Coronary artery (tissue), 2 donors: ENCODE data around the gene WASL.

Source experiments
- DNase-seq: peaks from one replicate; pipeline ENCODE4 v3.0.0-alpha.2; 2017; ENCODE audit warnings: low spot score
- H3K27ac ChIP-seq, 2 donors: fragments of 200-600 bp; sonication (generic); one replicate each; pipeline ENCODE4 v1.5.1; 2016 to 2019
- H3K4me3 ChIP-seq: fragments of 200-600 bp; sonication (generic); 2 replicates; pipeline ENCODE4 v1.5.1; 2016; ENCODE audit warnings: mild to moderate bottlenecking, moderate library complexity
- TF ChIP-seq, protein P1 (sequence below): fragments of 200-600 bp; sonication (generic); IDR thresholded peaks from one replicate; pipeline ENCODE4 v1.5.1; 2019; ENCODE audit warnings: antibody characterized with exemption

The WASL gene

DNA sequence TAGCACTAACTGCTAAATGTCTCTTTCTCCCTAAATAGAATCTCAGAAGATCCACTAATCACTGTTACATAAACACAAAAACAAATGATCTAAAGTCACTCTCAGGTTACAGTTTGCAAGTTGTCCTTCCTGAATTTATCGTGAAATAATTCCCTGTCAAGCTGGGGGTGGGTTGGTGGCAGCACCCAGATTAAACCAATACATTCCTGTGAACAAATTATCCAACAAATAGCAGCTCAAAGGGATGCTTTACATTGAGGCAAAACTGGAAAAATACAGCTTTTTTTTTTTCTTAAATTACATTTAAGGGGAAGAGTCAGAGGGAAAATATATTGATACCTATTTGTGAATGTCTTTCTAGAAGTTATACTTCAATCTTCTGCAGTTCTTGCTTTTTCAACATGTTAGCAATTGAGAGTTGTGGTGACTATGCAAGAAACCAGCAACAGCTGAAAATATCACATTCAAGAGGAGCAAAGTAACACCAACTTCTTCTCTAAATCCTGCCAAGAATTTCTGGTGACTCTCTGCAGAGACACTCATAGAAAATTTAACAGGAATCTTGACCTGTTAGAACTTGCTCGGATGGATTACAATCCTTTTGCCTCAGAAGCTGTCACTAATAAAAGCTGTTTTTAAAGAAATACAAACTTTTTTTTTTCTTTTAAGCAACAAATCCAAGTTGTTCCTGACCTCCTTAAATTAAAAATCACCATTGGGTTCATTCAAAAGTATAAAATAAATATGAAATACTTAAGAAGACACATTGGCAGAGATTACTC lies 74.2 kb downstream of the WASL start:
- DNase-seq: no peak
- H3K4me3 ChIP-seq: no peak overlapping the region
- TF ChIP-seq, protein P1, sequence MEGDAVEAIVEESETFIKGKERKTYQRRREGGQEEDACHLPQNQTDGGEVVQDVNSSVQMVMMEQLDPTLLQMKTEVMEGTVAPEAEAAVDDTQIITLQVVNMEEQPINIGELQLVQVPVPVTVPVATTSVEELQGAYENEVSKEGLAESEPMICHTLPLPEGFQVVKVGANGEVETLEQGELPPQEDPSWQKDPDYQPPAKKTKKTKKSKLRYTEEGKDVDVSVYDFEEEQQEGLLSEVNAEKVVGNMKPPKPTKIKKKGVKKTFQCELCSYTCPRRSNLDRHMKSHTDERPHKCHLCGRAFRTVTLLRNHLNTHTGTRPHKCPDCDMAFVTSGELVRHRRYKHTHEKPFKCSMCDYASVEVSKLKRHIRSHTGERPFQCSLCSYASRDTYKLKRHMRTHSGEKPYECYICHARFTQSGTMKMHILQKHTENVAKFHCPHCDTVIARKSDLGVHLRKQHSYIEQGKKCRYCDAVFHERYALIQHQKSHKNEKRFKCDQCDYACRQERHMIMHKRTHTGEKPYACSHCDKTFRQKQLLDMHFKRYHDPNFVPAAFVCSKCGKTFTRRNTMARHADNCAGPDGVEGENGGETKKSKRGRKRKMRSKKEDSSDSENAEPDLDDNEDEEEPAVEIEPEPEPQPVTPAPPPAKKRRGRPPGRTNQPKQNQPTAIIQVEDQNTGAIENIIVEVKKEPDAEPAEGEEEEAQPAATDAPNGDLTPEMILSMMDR: no peak
- H3K27ac ChIP-seq: no peak overlapping the region

DNA sequence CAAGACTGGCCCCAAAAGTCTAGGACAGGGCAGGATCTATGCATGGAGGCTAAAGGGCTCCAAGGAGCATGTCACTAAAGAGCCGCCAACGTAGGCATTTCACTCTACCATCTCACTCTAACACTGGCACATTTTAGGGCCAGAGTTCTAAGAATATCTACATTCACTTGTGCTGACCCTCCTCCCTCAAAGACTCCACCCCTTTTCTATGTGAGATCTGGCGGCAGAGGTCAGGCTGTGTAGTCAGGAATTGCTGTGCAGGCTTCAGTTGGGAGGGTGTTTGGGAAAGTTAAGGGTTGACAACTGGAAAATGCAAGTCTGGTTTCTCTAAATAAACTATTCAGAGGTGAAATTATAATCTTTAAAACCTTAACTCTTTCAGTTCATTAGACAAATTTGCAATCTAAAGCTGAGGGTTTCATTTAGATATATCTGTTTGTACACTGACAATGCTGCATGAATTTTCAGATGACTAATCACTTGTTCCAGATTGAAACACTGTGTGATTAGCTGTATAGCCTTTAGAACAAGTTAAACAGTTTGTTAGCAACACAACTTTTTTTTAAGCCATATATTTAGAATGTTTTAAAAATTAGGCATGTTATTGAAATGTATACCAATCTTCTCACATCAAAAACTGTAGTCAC lies 74.9 kb downstream of the WASL start:
- TF ChIP-seq, protein P1: no peak
- H3K27ac ChIP-seq: no peak overlapping the region
- H3K4me3 ChIP-seq: no peak overlapping the region
- no peak for DNase-seq

DNA sequence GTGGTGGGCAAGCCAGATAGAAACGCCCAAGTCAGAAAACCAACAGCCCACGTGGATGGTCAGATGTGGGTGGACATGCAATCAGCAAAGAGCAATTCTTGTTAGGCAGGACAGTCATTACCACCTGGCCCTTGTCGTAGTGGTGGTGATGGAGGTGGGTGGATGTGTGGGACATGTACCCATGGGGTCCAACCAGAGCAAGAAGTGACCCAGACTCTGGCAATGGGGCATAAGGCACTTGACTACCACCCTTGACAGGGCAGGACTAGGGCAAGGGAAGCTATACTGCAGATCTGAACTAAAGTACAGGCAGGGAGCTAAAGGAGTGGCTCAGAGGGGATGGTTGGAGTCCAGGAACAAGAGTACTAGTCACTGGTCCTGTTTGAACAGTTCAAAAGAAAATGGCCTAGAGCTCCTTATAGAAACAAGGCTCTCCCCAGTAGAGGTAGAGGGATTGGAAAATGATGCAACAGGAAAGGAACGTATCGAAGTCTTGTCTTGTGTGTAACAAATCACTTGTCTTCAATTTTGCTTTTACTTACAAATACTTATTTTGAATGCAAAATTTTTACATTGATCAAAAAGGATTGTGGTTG lies 75.6 kb downstream of the WASL start:
- Histone ChIP-seq H3K4me3 (no peak overlapping the region), H3K27ac (no peak overlapping the region)
- DNase-seq: no peak
- TF ChIP-seq, protein P1: no peak

DNA sequence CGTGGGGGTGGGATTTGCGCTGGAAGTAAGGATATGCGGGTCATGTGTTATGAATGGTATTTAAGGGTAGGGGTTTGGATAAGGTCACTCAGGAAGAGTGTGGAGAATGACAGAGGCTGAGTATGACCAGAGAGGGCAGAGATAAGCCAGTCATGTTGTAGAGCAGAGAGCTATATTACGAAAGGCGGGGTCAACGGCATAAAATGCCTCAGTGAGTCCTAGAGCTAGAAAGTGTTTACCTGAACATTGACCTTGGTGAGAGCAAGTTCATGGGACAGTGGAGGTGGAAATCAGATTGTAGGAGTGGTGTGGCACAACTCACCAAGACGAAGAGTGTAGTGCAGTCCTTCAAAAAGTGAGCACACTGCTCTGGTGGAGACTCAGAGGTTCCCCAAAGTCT lies 79.3 kb downstream of the WASL start:
- TF ChIP-seq, protein P1: no peak
- no peak for DNase-seq
- Histone ChIP-seq H3K4me3 (no peak overlapping the region), H3K27ac (no peak overlapping the region)

DNA sequence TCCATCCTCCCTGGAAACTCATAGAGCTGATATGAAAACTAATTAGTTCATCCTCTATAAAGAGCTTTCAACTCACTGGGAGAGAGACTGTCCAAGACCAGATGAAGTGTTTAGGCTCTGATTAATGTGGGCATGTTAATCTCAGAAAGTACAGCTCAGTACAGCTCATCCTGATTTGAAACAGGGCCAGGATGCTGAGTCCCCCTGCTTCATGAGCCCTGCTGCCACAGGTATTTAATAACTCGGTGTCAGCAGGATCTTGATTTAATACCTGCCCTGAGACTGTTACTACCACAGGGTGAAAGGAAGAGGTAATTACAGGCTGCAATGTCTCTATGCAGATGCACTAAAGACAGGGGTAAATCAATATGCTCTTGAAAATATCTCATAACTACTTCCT lies 82.3 kb downstream of the WASL start:
- no peak overlapping the region for H3K4me3 ChIP-seq
- no peak overlapping the region for H3K27ac ChIP-seq
- TF ChIP-seq, protein P1: no peak
- no peak for DNase-seq

DNA sequence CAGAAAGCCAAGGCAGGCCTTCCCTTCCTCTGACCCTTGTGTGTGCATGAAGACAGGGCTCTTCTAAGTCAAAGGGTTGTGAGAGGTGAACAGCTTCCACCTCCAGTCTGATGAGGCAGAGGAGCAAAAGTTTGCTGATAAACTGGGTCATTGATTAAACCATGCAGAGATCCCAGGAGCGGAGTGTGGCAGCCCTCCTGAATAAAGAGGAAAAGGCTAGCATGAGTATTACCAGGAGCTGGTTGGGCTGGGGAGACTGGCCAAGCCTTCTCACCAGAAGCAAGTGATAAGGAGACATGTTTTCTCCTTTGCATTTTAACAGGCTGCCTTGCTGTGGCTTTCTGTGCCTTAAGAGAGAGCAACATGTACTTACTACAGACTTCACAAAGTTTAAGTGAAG lies 82.9 kb downstream of the WASL start:
- Histone ChIP-seq H3K27ac (no peak overlapping the region), H3K4me3 (no peak overlapping the region)
- DNase-seq: no peak
- TF ChIP-seq, protein P1: no peak

DNA sequence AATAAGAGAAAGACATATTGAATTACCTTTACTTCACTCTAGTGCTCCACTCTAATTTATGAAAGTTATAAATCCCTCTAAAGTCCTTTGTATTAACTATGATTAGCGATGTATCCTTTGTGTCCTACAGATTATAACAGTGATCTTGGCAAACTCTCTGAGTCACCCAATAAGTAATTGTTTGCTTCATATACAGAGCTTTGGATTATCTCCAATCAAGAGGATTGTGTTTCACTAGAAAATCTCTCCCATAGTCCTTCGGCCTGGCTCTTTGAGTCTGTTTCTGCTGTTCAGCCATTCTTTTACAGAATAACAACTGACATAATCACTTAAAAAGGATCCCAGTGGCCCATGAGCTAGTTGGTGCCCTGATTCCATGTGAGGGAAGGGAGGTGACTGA lies 83.6 kb downstream of the WASL start:
- Histone ChIP-seq H3K27ac (no peak overlapping the region), H3K4me3 (no peak overlapping the region)
- TF ChIP-seq, protein P1: no peak
- DNase-seq: no peak
